Peyer's patch (tissue), 4 donors: Measurements from ENCODE around the gene IPCEF1. TPM values are rescaled to one million over a fixed set of nuclear protein-coding genes. Genes with fewer than 3 reads are reported as not detected.

ENCODE experiments used
- DNase-seq, 3 donors: peaks; one replicate each; pipeline ENCODE4 v3.0.0-alpha.2; 2017 to 2019
- H3K27ac ChIP-seq, 4 donors: fragments of 200-600 bp; sonication (generic); one replicate each; pipeline ENCODE4 v1.5.1; 2016 to 2019
- H3K27me3 ChIP-seq, 2 donors: fragments of 200-600 bp; sonication (generic); one replicate each; pipeline ENCODE4 v1.5.1; 2019
- H3K36me3 ChIP-seq, 3 donors: fragments of 200-600 bp; sonication (generic); one replicate each; pipeline ENCODE4 v1.5.1; 2016 to 2019
- H3K4me1 ChIP-seq, 4 donors: fragments of 200-600 bp; sonication (generic); one replicate each; pipeline ENCODE4 v1.5.1; 2016 to 2019
- H3K4me3 ChIP-seq, 4 donors: fragments of 200-600 bp; sonication (generic); 1 replicate in 3 of 4; 2 replicates in 1 of 4; pipeline ENCODE4 v1.5.1; 2016 to 2019; ENCODE audit warnings: mild to moderate bottlenecking in 1 of 4
- H3K9me3 ChIP-seq, 4 donors: fragments of 200-600 bp; sonication (generic); one replicate each; pipeline ENCODE4 v1.5.1; 2016 to 2019; ENCODE audit warnings: mild to moderate bottlenecking in 1 of 4
- POLR2A ChIP-seq, 2 donors: fragments of 450-650 bp; IDR thresholded peaks; one replicate each; pipeline ENCODE4 v1.5.1; 2017; ENCODE audit warnings: antibody characterized with exemption in 2 of 2, mild to moderate bottlenecking in 2 of 2, moderate library complexity in 2 of 2
- total RNA-seq, 4 donors: library from RNA; depleted of rRNA; stranded (reverse); fragments of >200 nt; gene quantifications; one replicate each; pipeline ENCODE4 v1.1.0, GENCODE V29; 2016
- TF ChIP-seq, protein P1 (sequence below), 6 experiments: fragments of 450-650 bp in 4 of 6; fragments of 200-600 bp in 2 of 6; sonication (generic) in 1 of 6; IDR thresholded peaks; one replicate each; pipeline ENCODE4 v1.5.1; 2017 to 2019; ENCODE audit warnings: antibody characterized with exemption in 6 of 6, mild to moderate bottlenecking in 3 of 6, moderate library complexity in 1 of 6

IPCEF1 gene
- total RNA-seq, 4 donors from 2014 or later = 2.1 to 19.8 (median 9.4) TPM

DNA sequence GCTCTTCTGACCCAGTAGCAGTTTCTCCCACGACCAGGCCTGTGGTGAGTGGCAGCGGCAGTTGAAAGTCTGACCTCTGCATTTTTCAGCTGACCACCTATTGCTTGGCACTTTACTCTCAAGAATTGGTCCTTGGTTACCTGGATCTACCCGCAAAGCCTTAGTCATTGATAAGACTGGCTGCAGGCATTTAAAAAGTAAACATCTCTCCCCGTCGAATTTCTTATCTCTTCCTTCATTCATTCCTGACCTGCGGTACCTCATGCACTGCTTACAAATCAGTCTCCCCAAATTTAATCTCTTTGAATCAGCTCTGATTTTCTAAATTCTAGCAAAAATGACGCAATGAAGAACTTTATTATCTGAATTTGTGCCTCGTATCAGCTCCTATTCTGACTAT is 26.1 kb upstream of the IPCEF1 start:
- Histone ChIP-seq H3K9me3 (no peaks in the 10 kb centered on the region), H3K27ac (no peak overlapping the region), H3K4me1 (no peaks in the 10 kb centered on the region), H3K36me3 (no peaks in the 10 kb centered on the region), H3K27me3 (no peaks in the 10 kb centered on the region), H3K4me3 (no peak overlapping the region)
- DNase-seq = no peak
- TF ChIP-seq POLR2A (IDR thresholded peaks at IDR 0.05) = no peak
- TF ChIP-seq, protein P1, sequence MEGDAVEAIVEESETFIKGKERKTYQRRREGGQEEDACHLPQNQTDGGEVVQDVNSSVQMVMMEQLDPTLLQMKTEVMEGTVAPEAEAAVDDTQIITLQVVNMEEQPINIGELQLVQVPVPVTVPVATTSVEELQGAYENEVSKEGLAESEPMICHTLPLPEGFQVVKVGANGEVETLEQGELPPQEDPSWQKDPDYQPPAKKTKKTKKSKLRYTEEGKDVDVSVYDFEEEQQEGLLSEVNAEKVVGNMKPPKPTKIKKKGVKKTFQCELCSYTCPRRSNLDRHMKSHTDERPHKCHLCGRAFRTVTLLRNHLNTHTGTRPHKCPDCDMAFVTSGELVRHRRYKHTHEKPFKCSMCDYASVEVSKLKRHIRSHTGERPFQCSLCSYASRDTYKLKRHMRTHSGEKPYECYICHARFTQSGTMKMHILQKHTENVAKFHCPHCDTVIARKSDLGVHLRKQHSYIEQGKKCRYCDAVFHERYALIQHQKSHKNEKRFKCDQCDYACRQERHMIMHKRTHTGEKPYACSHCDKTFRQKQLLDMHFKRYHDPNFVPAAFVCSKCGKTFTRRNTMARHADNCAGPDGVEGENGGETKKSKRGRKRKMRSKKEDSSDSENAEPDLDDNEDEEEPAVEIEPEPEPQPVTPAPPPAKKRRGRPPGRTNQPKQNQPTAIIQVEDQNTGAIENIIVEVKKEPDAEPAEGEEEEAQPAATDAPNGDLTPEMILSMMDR (IDR thresholded peaks at IDR 0.05) = no peak

DNA sequence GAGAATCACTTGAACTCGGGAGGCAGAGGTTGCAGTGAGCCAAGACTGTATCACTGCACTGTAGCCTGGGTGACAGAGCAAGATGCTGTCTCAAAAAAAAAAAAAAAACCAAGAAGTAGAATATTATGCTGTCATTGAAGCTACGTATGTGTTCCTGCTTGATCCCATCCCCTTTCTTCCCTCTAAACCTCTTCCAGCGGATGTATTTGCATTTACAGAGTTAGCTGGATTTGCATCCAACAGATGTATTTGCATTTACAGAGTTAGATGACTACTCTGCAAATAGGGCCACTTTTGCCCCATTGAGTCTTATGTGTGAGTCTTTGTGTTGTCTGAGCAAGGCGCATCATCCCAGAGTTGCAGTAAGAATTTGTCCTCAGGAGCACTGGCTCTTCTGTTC is 24.9 kb upstream of the IPCEF1 start:
- TF ChIP-seq, protein P1 (IDR thresholded peaks at IDR 0.05) = no peak
- TF ChIP-seq POLR2A (IDR thresholded peaks at IDR 0.05) = no peak
- no peaks in the 10 kb centered on the region for H3K4me1 ChIP-seq

DNA sequence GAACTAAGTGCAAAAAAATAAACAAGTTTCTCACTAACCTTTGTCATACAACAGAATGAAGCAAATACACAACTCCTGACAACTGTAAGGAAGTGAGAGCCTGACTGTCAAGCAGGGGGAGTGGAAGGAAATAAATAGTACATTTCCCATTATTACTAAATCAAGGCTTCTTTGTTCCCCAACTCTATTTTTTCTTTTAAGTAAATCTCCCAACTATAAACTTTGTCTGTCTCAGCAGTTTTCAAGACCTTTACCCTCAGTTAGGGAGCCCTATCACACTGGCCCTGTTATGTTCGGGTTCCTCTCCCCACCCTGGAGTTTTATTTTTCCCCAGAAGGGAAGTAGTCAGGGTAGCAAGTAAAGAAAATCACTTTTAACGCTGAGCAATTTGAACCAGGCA is 24.1 kb upstream of the IPCEF1 start:
- Histone ChIP-seq H3K9me3 (no peaks in the 10 kb centered on the region), H3K27ac (no peak overlapping the region), H3K36me3 (no peaks in the 10 kb centered on the region), H3K4me1 (no peaks in the 10 kb centered on the region), H3K27me3 (no peaks in the 10 kb centered on the region), H3K4me3 (no peak overlapping the region)
- no peak for DNase-seq
- TF ChIP-seq, protein P1 (IDR thresholded peaks at IDR 0.05) = no peak
- no peak for TF ChIP-seq POLR2A (IDR thresholded peaks at IDR 0.05)

More for the DNA sequence above, 24.9 kb upstream of the IPCEF1 start:
- Histone ChIP-seq H3K4me3 (no peak overlapping the region), H3K27ac (no peak overlapping the region), H3K9me3 (no peaks in the 10 kb centered on the region), H3K36me3 (no peaks in the 10 kb centered on the region), H3K27me3 (no peaks in the 10 kb centered on the region)
- DNase-seq = no peak

DNA sequence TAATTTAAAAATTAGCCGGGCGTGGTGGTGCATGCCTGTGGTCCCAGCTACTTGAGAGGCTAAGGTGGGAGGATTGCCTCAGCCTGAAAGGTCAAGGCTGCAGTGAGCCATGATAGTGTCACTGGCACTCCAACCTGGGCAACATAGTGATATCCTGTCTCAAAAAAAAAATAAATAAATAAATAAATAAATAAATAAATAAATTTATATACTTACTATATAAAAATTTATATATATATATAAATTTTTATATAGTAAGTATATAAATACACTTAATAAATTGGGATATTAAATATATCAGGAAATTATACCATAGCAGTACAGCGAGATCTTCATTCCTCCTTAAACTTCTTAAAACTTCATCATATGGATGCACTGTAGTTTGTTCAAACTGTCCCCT is 23.0 kb upstream of the IPCEF1 start:
- Histone ChIP-seq H3K27me3 (no peaks in the 10 kb centered on the region), H3K4me1 (no peaks in the 10 kb centered on the region), H3K27ac (no peak overlapping the region), H3K4me3 (no peak overlapping the region), H3K9me3 (no peaks in the 10 kb centered on the region), H3K36me3 (no peaks in the 10 kb centered on the region)
- no peak for TF ChIP-seq POLR2A (IDR thresholded peaks at IDR 0.05)
- DNase-seq = no peak

DNA sequence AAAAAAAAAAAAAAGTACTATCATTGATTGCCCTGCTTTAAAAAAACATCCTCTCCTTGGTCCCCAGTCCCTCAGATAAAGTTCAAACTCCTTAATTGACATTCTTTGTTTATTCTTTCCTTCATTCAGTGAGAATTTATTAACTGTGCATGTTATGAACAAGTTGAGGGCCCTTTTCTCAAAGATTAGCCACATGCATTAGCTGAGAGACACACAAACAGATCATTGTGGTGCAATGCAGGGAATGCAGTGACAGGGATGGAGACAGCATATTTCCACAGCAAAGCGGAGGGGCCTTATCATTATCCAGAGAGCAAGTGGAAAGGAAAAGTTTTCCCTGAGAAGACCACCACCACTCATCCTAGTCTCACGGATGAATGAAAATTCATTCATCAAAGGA is 21.9 kb upstream of the IPCEF1 start:
- Histone ChIP-seq H3K27me3 (no peaks in the 10 kb centered on the region), H3K4me3 (no peak overlapping the region), H3K27ac (no peak overlapping the region), H3K4me1 (no peaks in the 10 kb centered on the region), H3K36me3 (no peaks in the 10 kb centered on the region), H3K9me3 (no peaks in the 10 kb centered on the region)
- no peak for DNase-seq
- no peak for TF ChIP-seq POLR2A (IDR thresholded peaks at IDR 0.05)
- TF ChIP-seq, protein P1 (IDR thresholded peaks at IDR 0.05) = no peak

DNA sequence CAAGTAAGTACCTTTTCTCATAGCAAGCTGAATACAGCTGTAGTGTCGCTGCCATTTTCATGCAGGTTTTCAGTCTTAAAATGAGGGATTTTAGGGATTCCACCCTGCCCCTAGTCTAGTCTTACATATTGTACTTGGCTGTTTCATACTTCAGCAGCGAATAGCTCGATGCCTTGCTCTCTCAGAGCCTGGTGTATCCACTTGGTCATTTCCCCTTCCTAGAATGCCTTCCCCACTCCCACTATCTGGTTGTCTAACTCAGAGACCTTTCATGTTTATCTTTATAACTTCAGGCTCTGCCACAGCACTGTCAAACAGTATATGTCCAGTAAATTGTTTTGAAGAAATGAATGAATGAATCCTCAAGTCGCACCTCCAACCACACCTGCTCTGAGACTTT is 21.1 kb upstream of the IPCEF1 start:
- H3K27me3 ChIP-seq = no peaks in the 10 kb centered on the region
- no peak overlapping the region for H3K4me3 ChIP-seq
- no peaks in the 10 kb centered on the region for H3K4me1 ChIP-seq
- no peak for TF ChIP-seq POLR2A (IDR thresholded peaks at IDR 0.05)
- TF ChIP-seq, protein P1 (IDR thresholded peaks at IDR 0.05) = no peak
- no peak overlapping the region for H3K27ac ChIP-seq
- H3K36me3 ChIP-seq = no peaks in the 10 kb centered on the region
- no peak for DNase-seq
- H3K9me3 ChIP-seq = no peaks in the 10 kb centered on the region
